Muscle of leg (tissue), 16 donors: ENCODE measurements around the gene DNAAF6. TPM values are rescaled to one million over a fixed set of nuclear protein-coding genes. Genes with fewer than 3 reads are reported as not detected.
"Not testable (repeated sequence)": the region's sequence is repeated elsewhere in the genome, so short reads cannot be mapped to it uniquely, and the experiment has no call there.

Source experiments
- DNase-seq: peaks from one replicate; pipeline ENCODE4 v3.0.0; 2013
- H3K27ac ChIP-seq: one replicate; pipeline ENCODE4 v1.5.1; 2013; ENCODE audit warnings: mild to moderate bottlenecking, low read length, control low read depth
- H3K27me3 ChIP-seq: one replicate; pipeline ENCODE4 v1.6.1; 2013; ENCODE audit warnings: low read length; ENCODE audit not compliant: control insufficient read depth, insufficient read depth
- H3K36me3 ChIP-seq: one replicate; pipeline ENCODE4 v1.6.1; 2013; ENCODE audit warnings: low read length; ENCODE audit not compliant: control insufficient read depth, insufficient read depth
- H3K4me1 ChIP-seq: one replicate; pipeline ENCODE4 v1.6.1; 2013; ENCODE audit warnings: low read length; ENCODE audit not compliant: control insufficient read depth, insufficient read depth
- H3K4me3 ChIP-seq: one replicate; pipeline ENCODE4 v1.5.1; 2013; ENCODE audit warnings: low read length, control low read depth
- H3K9me3 ChIP-seq: replicated peaks from 2 replicates; pipeline ENCODE4 v1.6.1; 2013; ENCODE audit warnings: low read depth, low read length; ENCODE audit not compliant: control insufficient read depth
- WGBS: methylation state at CpG from one replicate; pipeline ENCODE4 v1.1.5; 2013; ENCODE audit warnings: missing lambda C conversion rate; ENCODE audit not compliant: insufficient coverage; 5-methylcytosine and 5-hydroxymethylcytosine counted together
- long read RNA-seq, 11 donors: transcript quantifications; one replicate each; lab custom pipeline, GENCODE V29; 2026
- polyA plus RNA-seq, 8 donors: library from polyadenylated mRNA; unstranded; fragments of 120-200 nt; gene quantifications; one replicate each; pipeline versions ENCODE4 v1.2.1 to v1.2.3, GENCODE V29; 2013; ENCODE audit warnings: inconsistent platforms in 1 of 8, low replicate concordance in 1 of 8; ENCODE audit not compliant: insufficient read length in 8 of 8, insufficient read depth in 1 of 8
- total RNA-seq: library from RNA; stranded (reverse); fragments of 120-200 nt; gene quantifications from one replicate; pipeline ENCODE4 v1.2.4, GENCODE V29; 2013

The DNAAF6 gene
- not detected for total RNA-seq
- not detected for polyA plus RNA-seq
- long read RNA-seq, donor 1: 0 reads
- long read RNA-seq, donor 2: 0 reads
- long read RNA-seq, donor 3: 0 reads
- long read RNA-seq, donor 4: 0 reads
- long read RNA-seq, donor 5: 0 reads
- long read RNA-seq, donor 6: 0 reads
- long read RNA-seq, donor 7: 0 reads
- long read RNA-seq, donor 8: 0 reads
- long read RNA-seq, donor 9: 0 reads
- long read RNA-seq, donor 10: 0 reads
- long read RNA-seq, donor 11: 0 reads

DNA sequence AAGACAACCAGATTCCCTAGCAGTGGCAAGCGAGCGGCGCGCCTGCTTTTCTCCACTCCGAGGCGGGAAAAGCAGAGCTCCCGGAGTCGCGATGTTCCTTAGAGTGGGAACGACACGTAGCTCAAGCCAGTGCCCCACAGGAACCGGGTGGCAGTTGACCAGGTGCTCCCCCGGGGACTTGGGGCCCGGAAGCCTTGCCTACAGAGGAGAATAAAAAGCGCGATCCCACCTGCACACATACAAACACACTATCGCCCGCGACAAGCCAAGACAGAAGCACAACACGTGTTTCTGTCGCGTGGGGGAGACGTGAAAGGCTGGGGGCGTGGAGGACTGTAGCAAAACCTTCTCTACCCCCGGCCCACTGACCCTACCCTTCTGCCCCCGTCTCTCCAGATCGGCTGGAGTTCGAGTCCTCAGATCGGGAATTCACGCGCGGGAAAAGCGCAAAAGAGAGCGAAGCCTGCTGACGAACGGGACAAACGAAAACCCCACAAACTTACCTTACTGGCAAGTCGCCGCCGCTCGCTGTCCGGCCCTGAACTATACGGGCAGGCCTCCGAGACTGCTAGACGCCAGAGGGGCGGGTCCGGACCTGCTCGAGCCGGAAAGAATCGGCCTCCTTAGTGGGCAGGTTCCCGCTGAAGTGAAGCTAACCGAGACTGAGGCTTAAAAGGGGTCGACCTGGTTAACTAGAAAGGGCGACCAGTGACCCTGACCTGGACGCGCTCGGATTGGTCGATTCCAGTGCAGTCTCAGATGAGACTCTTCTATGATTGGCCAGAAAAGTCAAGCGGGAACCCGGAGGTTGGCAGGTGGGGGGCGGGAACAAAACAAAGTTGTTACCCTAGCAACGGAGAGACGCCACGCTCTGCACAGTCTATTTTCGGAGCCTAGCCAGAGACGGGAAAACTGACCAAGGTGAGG is at the start of gene DNAAF6, which contains the start of gene NUP62CL:
Gene DNAAF6, plus strand, starts transcription at position 842 of the 927 bp plus-strand sequence. CDS start 6,265 bp downstream, outside the sequence.
Gene NUP62CL, minus strand, starts transcription at position 664 of the 927 bp plus-strand sequence. CDS start 31,287 bp downstream, outside the sequence.
- Histone ChIP-seq H3K27me3 (peaks cover 22% of the 10 kb centered on the region), H3K36me3 (no peaks in the 10 kb centered on the region), H3K4me3 (peak within 1 kb of the TSS; percentile 40), H3K9me3 (no peaks in the 10 kb centered on the region), H3K27ac (no peak within 1 kb of the TSS), H3K4me1 (no peaks in the 10 kb centered on the region)
- WGBS: 31% methylated on average over 59 of the region's 66 CpGs
- peak; percentile 67 for DNase-seq

- H3K9me3 ChIP-seq, H3K4me3 ChIP-seq, H3K36me3 ChIP-seq, H3K27ac ChIP-seq, H3K27me3 ChIP-seq, DNase-seq, H3K4me1 ChIP-seq: not testable (repeated sequence)
- no CpG with 5 or more reads among the region's 4 CpGs for WGBS
Measured at GRCh38 chrX:107157618-107158017, 48.8 kb upstream of the DNAAF6 start.

DNA sequence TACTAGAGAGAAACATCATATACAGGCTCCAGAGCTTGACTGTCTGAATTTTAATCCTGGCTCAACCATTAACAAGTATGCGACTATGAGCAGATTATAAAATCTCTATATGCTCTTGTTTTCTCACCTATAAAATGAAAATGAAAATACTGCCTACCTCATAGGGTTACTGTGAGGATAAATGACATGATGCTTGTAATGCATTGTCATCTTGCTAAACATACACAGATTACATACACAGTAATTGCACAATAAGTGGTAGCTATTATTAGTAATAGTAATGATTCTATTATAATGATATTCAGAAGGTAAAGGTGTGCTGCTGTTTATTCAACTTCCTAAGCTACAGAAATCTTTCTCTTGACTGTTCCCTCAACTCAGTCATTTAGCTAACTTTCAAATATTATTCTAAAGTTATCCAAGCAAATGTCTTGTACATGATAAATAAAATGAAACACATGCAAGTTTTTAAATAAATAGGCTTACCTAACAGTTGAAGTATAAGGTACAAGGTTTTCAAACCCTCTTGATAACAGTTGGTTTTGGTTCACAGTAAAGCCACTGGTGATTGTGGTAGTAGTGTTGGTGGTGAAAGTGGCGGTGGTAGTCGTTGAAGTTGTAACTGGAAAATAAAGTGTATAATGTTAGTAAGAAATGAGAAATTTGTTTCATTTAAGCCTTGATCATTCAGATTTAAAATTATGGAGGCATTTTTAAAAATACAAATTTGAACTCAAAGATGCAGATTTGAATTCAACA is 39.1 kb upstream of the DNAAF6 start:
- no peak overlapping the region for H3K4me3 ChIP-seq
- no peaks in the 10 kb centered on the region for H3K4me1 ChIP-seq
- no peak for DNase-seq
- H3K27me3 ChIP-seq: peaks cover 3% of the 10 kb centered on the region
- WGBS: 82% methylated on average over 2 of the region's 3 CpGs
- H3K36me3 ChIP-seq: no peaks in the 10 kb centered on the region
- H3K9me3 ChIP-seq: no peaks in the 10 kb centered on the region
- H3K27ac ChIP-seq: no peak overlapping the region

- no peak overlapping the region for H3K4me3 ChIP-seq
- H3K36me3 ChIP-seq: no peaks in the 10 kb centered on the region
- H3K9me3 ChIP-seq: no peaks in the 10 kb centered on the region
- no peaks in the 10 kb centered on the region for H3K4me1 ChIP-seq
- H3K27me3 ChIP-seq: peaks cover 3% of the 10 kb centered on the region
- no peak for DNase-seq
- no peak overlapping the region for H3K27ac ChIP-seq
Measured at GRCh38 chrX:107168257-107168656, 38.2 kb upstream of the DNAAF6 start.

- WGBS: no CpG with 5 or more reads among the region's 1 CpG
- Histone ChIP-seq H3K36me3 (no peaks in the 10 kb centered on the region), H3K4me1 (no peaks in the 10 kb centered on the region), H3K27ac (no peak overlapping the region), H3K27me3 (peaks cover 3% of the 10 kb centered on the region), H3K4me3 (no peak overlapping the region), H3K9me3 (no peaks in the 10 kb centered on the region)
- no peak for DNase-seq
Measured at GRCh38 chrX:107168712-107169111, 37.7 kb upstream of the DNAAF6 start.

GRCh38 chrX:107171369-107172102 is 34.9 kb upstream of the DNAAF6 start:
- no peaks in the 10 kb centered on the region for H3K36me3 ChIP-seq
- H3K4me1 ChIP-seq: no peaks in the 10 kb centered on the region
- no peak for DNase-seq
- H3K27ac ChIP-seq: no peak overlapping the region
- no peak overlapping the region for H3K4me3 ChIP-seq
- H3K27me3 ChIP-seq: peaks cover 3% of the 10 kb centered on the region
- no peaks in the 10 kb centered on the region for H3K9me3 ChIP-seq

DNA sequence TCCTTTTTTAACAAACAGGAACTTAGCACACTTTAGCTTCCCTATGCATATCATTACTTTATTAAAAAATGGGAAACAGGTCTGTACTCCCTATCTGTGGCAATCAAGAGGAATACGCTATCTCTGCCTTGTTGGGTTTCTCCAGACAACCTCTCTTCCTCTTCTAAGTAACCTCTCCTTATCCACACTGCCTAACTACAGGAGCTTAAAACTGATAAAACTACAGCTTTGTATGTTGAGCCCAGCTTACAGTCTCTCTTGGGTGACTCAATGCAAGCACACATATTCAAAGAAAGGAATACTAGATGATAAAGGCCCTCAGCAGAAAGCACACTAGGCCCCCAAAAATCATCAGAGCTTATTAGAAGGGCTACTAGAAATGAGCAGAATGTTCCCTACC is 9.1 kb upstream of the DNAAF6 start:
- Histone ChIP-seq H3K4me3 (no peak overlapping the region), H3K27ac (no peak overlapping the region), H3K9me3 (no peaks in the 10 kb centered on the region), H3K36me3 (no peaks in the 10 kb centered on the region), H3K4me1 (no peaks in the 10 kb centered on the region), H3K27me3 (peaks cover 15% of the 10 kb centered on the region)
- no peak for DNase-seq
- 75% methylated on average over 1 of the region's 1 CpG for WGBS

DNA sequence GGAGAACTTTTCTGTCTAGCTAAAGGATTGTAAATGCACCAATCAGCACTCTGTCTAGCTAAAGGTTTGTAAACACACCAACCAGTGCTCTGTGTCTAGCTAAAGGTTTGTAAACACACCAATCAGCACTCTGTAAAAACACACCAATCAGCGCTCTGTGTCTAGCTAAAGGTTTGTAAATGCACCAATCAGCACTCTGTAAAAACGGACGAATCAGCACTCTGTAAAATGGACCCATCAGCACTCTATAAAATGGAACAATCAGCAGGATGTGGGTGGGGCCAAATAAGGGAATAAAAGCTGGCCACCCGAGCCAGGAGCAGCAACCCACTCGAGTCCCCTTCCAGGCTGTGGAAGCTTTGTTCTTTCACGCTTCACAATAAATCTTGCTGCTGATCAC is 8.3 kb upstream of the DNAAF6 start:
- H3K27ac ChIP-seq, H3K9me3 ChIP-seq, H3K4me1 ChIP-seq, H3K36me3 ChIP-seq, H3K4me3 ChIP-seq, DNase-seq: not testable (repeated sequence)
- peaks cover 14% of the 10 kb centered on the region for H3K27me3 ChIP-seq
- WGBS: 79% methylated on average over 3 of the region's 6 CpGs

GRCh38 chrX:107199491-107199890 is 6.9 kb upstream of the DNAAF6 start:
- Histone ChIP-seq H3K36me3 (no peaks in the 10 kb centered on the region), H3K4me3 (no peak overlapping the region), H3K4me1 (no peaks in the 10 kb centered on the region), H3K27me3 (peaks cover 16% of the 10 kb centered on the region), H3K9me3 (no peaks in the 10 kb centered on the region), H3K27ac (no peak overlapping the region)
- WGBS: no CpG with 5 or more reads among the region's 3 CpGs
- DNase-seq: no peak
